ENCODE results near the gene AMIGO1. TPM values are rescaled to one million over a fixed set of nuclear protein-coding genes. Genes with fewer than 3 reads are reported as not detected.

Gene AMIGO1
- total RNA-seq, 1 donor from 2014 or later: 5.4 TPM

- H3K27me3 Mint-ChIP-seq (ENCODE audit: unreplicated experiment): peaks cover 31% of the 10 kb centered on the region
- H3K36me3 Mint-ChIP-seq (ENCODE audit: unreplicated experiment): no peaks in the 10 kb centered on the region
- H3K9me3 Mint-ChIP-seq (ENCODE audit: unreplicated experiment): no peaks in the 10 kb centered on the region
- H3K27ac Mint-ChIP-seq (ENCODE audit: unreplicated experiment): no peak overlapping the region
- no peak for DNase-seq (ENCODE audit: extremely low spot score, unreplicated experiment)
- TF ChIP-seq, protein P1, sequence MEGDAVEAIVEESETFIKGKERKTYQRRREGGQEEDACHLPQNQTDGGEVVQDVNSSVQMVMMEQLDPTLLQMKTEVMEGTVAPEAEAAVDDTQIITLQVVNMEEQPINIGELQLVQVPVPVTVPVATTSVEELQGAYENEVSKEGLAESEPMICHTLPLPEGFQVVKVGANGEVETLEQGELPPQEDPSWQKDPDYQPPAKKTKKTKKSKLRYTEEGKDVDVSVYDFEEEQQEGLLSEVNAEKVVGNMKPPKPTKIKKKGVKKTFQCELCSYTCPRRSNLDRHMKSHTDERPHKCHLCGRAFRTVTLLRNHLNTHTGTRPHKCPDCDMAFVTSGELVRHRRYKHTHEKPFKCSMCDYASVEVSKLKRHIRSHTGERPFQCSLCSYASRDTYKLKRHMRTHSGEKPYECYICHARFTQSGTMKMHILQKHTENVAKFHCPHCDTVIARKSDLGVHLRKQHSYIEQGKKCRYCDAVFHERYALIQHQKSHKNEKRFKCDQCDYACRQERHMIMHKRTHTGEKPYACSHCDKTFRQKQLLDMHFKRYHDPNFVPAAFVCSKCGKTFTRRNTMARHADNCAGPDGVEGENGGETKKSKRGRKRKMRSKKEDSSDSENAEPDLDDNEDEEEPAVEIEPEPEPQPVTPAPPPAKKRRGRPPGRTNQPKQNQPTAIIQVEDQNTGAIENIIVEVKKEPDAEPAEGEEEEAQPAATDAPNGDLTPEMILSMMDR (IDR thresholded peaks at IDR 0.05): no peak
- H3K4me1 Mint-ChIP-seq (ENCODE audit: unreplicated experiment): peaks cover 15% of the 10 kb centered on the region
- H3K4me3 Mint-ChIP-seq (ENCODE audit: unreplicated experiment): no peak overlapping the region
These were observed 33.1 kb upstream of the AMIGO1 start for GRCh38 chr1:109542657-109543056.

DNA sequence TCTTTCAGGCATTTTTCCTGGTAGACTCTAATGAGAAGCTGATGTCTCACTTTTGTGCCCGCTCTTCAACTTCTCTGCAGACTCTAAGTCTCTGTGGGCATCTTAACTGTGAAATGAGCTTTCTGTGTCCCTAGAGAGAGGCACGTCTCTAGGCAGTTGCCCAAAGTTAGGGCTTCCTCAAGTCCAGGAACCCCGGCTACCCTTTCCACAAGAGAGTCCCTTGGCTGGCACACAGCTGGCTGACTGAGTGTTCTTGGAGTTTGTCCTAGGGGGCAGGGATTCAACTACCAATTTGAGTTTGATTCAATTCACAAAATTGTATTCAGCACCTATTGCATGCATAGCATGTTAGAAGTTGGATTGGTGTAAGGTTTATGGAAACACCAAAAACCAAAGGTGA lies 31.6 kb upstream of the AMIGO1 start:
- Mint-ChIP-seq H3K27me3 (ENCODE audit: unreplicated experiment) (peaks cover 31% of the 10 kb centered on the region), H3K27ac (ENCODE audit: unreplicated experiment) (no peak overlapping the region), H3K4me3 (ENCODE audit: unreplicated experiment) (no peak overlapping the region), H3K9me3 (ENCODE audit: unreplicated experiment) (no peaks in the 10 kb centered on the region), H3K36me3 (ENCODE audit: unreplicated experiment) (no peaks in the 10 kb centered on the region), H3K4me1 (ENCODE audit: unreplicated experiment) (no peaks in the 10 kb centered on the region)
- DNase-seq (ENCODE audit: extremely low spot score, unreplicated experiment): no peak
- TF ChIP-seq, protein P1 (IDR thresholded peaks at IDR 0.05): no peak

GRCh38 chr1:109539676-109540075 lies 30.1 kb upstream of the AMIGO1 start, which contains the start of gene GPR61:
TSS of gene GPR61 (plus strand) at chr1:109539872. CDS start at chr1:109543023, 3,151 bp downstream.
- H3K27me3 Mint-ChIP-seq (ENCODE audit: unreplicated experiment): peaks cover 31% of the 10 kb centered on the region
- H3K36me3 Mint-ChIP-seq (ENCODE audit: unreplicated experiment): no peaks in the 10 kb centered on the region
- no peak within 1 kb of the TSS for H3K4me3 Mint-ChIP-seq (ENCODE audit: unreplicated experiment)
- no peak for DNase-seq (ENCODE audit: extremely low spot score, unreplicated experiment)
- H3K27ac Mint-ChIP-seq (ENCODE audit: unreplicated experiment): no peak within 1 kb of the TSS
- H3K4me1 Mint-ChIP-seq (ENCODE audit: unreplicated experiment): no peaks in the 10 kb centered on the region
- H3K9me3 Mint-ChIP-seq (ENCODE audit: unreplicated experiment): no peaks in the 10 kb centered on the region
- TF ChIP-seq, protein P1 (IDR thresholded peaks at IDR 0.05): no peak

- DNase-seq (ENCODE audit: extremely low spot score, unreplicated experiment): peak; percentile 67
- Mint-ChIP-seq H3K4me1 (ENCODE audit: unreplicated experiment) (no peaks in the 10 kb centered on the region), H3K27ac (ENCODE audit: unreplicated experiment) (no peak overlapping the region), H3K27me3 (ENCODE audit: unreplicated experiment) (peaks cover 31% of the 10 kb centered on the region), H3K36me3 (ENCODE audit: unreplicated experiment) (no peaks in the 10 kb centered on the region), H3K9me3 (ENCODE audit: unreplicated experiment) (no peaks in the 10 kb centered on the region), H3K4me3 (ENCODE audit: unreplicated experiment) (no peak overlapping the region)
- TF ChIP-seq, protein P1 (IDR thresholded peaks at IDR 0.05): no peak
These were observed 29.5 kb upstream of the AMIGO1 start for GRCh38 chr1:109538827-109539555.

DNA sequence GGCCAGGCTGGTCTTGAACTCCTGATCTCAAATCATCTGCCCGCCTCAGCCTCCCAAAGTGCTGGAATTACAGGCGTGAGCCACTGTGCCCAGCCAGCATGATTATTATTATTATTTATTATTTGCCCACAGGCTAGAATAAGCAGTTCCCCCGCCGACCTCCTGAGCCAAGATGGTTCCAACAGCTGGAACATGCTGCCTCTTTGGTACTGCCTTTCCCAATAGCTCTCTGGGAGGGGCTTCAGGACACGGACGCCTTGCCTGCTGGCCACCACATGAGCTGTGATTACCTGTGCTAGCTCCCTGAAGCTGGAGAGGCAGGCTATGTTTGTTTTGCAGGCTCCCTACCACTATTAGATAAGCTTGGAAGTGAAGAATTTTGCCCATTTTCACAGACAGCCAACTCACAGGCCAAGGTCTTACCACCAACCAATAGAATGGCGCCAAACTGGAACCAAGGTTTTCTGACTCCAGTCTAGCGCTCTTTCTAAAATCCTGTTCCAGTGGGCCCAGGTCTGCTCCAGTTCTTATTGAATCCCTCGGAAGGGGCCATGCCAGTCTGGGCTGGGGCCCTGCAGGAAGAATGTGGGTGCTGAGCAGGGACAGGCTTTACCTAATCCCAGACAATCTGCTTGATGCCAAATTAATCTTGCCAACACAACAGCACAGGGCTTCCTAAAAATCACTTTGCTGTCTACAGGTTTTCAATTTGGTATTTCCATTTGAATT lies 28.1 kb upstream of the AMIGO1 start:
- peak; percentile 40 for DNase-seq (ENCODE audit: extremely low spot score, unreplicated experiment)
- H3K36me3 Mint-ChIP-seq (ENCODE audit: unreplicated experiment): no peaks in the 10 kb centered on the region
- TF ChIP-seq, protein P1 (IDR thresholded peaks at IDR 0.05): no peak
- no peaks in the 10 kb centered on the region for H3K9me3 Mint-ChIP-seq (ENCODE audit: unreplicated experiment)
- H3K27ac Mint-ChIP-seq (ENCODE audit: unreplicated experiment): no peak overlapping the region
- H3K4me1 Mint-ChIP-seq (ENCODE audit: unreplicated experiment): peaks cover 2% of the 10 kb centered on the region
- H3K4me3 Mint-ChIP-seq (ENCODE audit: unreplicated experiment): no peak overlapping the region
- peaks cover 31% of the 10 kb centered on the region for H3K27me3 Mint-ChIP-seq (ENCODE audit: unreplicated experiment)
